Skin epidermis (tissue), 12 donors: Measurements from ENCODE around the gene GALNTL6.

Source experiments
- H3K27ac ChIP-seq, 21 experiments: fragments of 200-600 bp; sonication (generic) in 11 of 21; one replicate each; pipeline ENCODE4 v1.5.0; 2020; ENCODE audit warnings: mild to moderate bottlenecking in 3 of 21, inconsistent platforms in 2 of 21, moderate library complexity in 2 of 21
- H3K4me3 ChIP-seq, 7 experiments: fragments of 200-600 bp; sonication (generic) in 2 of 7; one replicate each; pipeline ENCODE4 v1.5.0; 2020; ENCODE audit warnings: inconsistent platforms in 2 of 7, mild to moderate bottlenecking in 2 of 7, moderate library complexity in 1 of 7

The GALNTL6 gene

DNA sequence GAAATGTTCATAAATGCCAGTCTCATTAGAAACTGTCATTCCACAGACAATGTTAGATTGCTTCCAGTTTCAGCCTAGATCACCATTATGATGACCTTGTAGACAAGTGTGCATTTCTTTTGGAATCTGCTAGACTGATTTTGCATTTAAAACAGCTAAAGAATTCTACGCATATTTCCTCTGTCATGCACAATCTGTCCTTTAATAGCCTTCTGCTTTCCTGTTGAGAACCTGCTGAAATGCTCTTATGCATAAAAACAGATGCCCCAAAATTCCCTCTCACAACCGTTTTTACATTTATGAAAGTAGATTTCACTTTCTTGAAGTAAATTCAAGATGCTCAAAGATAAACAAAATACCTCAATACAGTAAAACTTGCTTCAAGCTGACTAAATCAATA, 673.3 kb downstream of the GALNTL6 start:
- Histone ChIP-seq H3K4me3 (no peak overlapping the region), H3K27ac (no peak overlapping the region)

DNA sequence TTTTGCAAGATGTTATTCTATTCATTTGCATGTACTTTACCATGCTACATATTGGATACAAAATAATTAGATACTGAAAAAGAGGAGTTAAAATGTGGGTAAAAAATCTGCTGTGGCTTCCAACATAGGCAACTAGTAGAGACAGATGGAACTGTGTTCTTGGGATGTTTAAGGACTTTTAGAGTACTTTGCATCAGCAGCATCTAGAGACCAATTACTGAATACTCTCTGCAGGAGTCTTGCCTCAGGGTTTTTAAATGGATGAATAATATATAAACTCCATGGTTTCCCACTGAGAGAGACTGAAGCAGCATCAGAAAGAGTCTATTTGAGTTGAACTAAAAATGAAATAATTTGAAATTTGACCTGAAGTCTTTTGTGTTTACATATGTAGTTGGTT, 676.7 kb downstream of the GALNTL6 start:
- Histone ChIP-seq H3K27ac (no peak overlapping the region), H3K4me3 (no peak overlapping the region)

DNA sequence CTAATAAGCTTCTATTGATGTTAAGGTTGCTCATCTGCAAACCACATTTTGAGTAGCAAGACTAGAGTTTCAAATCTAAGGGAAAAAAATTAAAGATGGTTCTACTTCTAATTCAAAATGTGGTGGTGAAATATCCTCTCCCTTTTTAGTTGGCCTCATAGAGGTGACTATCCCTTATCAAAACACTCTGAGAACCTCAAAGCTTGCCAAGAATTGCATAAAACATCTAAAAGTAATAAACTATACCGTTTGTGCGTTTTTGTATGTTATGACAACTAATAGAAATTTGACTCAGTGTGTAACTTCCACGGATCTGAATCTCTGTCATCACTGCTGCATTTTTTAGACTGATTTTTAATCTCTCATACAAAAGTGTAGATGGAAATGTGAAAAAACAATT, 682.6 kb downstream of the GALNTL6 start:
- H3K27ac ChIP-seq: no peak overlapping the region
- H3K4me3 ChIP-seq: no peak overlapping the region

DNA sequence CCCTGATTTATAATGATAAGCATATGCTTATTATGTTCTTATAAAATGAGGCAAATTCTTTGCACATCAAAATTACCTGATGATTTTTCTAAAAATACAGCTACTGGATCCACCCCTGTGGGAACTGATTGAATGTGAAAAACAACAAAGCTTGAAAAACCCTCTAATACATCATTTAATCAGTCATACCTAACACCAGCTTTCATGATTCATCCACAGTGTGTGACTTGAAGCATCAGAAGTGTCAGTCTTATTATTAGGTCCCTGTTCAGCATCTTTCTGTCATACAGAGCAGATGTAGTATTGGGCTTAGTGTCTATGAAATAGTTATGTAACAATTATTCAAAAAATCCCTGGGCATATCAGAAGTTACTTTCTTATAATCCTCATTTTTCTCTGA, 684.1 kb downstream of the GALNTL6 start:
- Histone ChIP-seq H3K27ac (no peak overlapping the region), H3K4me3 (no peak overlapping the region)

GRCh38 chr4:172514011-172514410, 700.8 kb downstream of the GALNTL6 start:
- Histone ChIP-seq H3K4me3 (no peak overlapping the region), H3K27ac (no peak overlapping the region)

GRCh38 chr4:172514801-172515200, 701.6 kb downstream of the GALNTL6 start:
- H3K27ac ChIP-seq: no peak overlapping the region
- H3K4me3 ChIP-seq: no peak overlapping the region

- no peak overlapping the region for H3K27ac ChIP-seq
- H3K4me3 ChIP-seq: no peak overlapping the region
Measured at GRCh38 chr4:172515266-172515879, 702.2 kb downstream of the GALNTL6 start.

- no peak overlapping the region for H3K27ac ChIP-seq
- no peak overlapping the region for H3K4me3 ChIP-seq
Measured at GRCh38 chr4:172517391-172517790, 704.2 kb downstream of the GALNTL6 start.

DNA sequence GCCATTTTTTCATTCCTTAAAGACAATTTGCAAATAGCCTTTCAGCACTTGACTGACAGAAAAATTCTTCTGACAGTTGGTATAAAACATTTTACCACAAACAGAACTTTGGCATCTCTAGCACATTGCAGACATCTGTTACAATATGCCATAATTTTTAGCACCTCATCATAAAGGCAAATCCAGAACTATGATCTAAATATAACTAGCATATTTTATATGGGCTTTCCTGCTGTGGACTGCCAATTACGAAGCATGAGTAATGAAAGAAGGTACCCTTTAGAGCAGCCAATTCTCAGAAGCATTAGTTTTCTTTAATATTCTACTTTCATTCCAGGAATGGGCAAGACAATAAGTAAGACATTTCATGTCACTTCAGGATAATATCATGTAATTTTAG, 708.0 kb downstream of the GALNTL6 start:
- H3K27ac ChIP-seq: no peak overlapping the region
- no peak overlapping the region for H3K4me3 ChIP-seq

DNA sequence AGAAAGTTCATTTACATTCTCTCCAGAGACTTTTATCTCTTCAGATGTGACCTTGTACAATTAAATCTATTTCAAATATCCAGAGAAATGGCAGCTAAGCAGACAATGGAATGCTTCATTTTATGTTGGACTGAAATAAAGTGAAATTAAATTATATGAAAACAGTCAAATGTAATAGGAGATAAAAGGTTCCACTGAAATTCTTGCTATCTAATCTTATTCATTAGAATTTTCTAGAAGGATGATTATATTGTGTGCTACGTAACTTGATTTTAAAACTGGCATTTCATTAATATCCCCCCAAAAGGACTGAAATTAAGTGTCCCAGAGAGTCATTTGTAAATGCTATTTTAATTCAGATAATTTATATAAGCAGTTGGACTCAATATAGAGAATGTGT, 708.5 kb downstream of the GALNTL6 start:
- no peak overlapping the region for H3K4me3 ChIP-seq
- no peak overlapping the region for H3K27ac ChIP-seq

GRCh38 chr4:172543249-172543648, 730.0 kb downstream of the GALNTL6 start:
- Histone ChIP-seq H3K4me3 (no peak overlapping the region), H3K27ac (no peak overlapping the region)

DNA sequence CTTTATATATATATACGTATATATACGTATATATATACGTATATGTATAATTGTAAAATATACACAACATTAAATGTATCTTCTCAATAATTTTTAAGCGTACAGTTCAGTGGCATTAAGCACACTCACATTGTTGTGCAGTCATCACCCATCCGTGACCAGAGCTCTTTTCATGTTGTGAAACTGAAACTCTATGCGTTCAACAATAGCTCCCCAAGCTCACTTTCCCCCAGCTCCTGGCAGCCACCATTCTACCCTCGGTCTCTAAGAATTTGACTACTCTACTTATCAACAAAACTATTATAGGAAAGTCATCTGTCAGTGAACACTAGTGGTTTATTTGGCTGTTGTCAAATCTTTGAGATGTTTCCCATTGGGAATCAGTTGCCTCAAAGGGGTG, 733.6 kb downstream of the GALNTL6 start:
- H3K4me3 ChIP-seq: no peak overlapping the region
- H3K27ac ChIP-seq: no peak overlapping the region

DNA sequence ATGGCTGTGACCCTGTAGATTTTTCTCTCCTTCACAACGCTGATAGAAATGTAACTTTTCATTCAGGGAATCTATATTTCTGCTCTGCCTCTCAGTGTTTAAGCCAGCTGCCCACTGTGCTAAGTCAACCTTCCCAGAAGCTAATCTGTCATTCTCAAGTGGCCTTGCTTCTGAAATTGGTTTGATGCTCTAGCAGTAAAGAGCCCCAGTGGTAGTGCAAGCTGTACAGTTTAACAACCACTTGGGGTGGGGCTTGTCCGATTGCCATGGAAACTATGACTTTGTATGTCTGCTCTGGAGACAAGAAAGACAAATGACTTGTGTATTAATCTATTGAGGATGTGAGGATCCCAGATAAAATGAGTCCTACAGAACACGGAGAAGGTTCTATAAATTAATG, 734.5 kb downstream of the GALNTL6 start:
- Histone ChIP-seq H3K27ac (no peak overlapping the region), H3K4me3 (no peak overlapping the region)

DNA sequence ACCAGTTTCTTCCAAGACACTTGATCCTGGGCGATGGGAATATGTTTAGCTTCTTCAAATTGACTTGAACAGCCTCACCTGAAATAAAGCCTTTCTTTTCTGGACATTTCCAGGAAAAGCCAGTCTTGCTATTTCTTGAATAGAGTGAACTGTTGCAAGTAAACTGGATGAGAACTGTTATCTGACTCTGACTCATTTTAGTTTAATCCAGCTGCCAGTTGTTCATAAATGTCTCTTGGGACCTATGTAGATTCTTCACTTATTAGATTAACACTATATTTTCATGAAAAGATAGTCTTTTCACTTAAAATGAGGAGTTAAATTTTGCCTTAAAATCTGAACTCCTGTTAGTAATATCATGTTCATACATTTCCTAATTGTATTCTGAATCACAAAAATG, 740.0 kb downstream of the GALNTL6 start:
- no peak overlapping the region for H3K27ac ChIP-seq

DNA sequence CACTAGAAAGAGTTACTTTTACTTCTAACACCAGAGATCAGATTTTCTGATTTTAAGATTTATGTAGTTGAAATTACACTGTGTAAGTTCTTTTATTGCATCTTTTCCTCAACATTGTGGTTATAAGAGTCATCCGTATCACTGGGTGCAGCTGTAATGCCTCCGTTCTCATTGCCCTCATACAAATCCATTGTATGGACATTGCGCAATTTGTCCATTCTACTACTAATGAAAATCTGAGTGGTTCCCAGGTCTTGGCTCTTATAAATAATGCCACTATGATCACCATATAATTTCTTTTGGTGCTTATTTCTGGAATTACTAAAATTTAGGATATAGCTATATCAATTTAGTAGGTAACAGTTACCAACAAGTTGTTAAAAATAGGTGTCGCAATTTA, 741.4 kb downstream of the GALNTL6 start:
- Histone ChIP-seq H3K27ac (no peak overlapping the region), H3K4me3 (no peak overlapping the region)

More for the DNA sequence above, 740.0 kb downstream of the GALNTL6 start:
- no peak overlapping the region for H3K4me3 ChIP-seq

DNA sequence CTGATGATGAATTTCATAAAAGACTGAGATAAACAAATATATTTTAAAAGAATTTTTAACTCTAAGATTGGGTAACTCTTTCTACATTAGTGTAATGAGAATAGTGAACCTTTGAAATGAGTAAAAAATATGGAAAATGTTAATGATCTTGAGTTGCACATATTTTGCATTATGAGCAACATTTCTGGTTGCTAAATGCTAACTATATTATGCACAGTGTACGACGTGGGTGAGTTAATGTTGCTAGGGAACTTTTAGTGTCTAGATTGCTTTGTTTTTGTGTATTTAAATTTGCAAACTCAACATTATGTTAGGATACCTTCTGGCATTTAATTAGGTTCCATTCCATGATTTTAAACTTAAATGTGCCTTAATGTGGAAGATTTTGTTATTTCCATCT, 742.5 kb downstream of the GALNTL6 start:
- no peak overlapping the region for H3K4me3 ChIP-seq

GRCh38 chr4:172573899-172574298, 760.7 kb downstream of the GALNTL6 start:
- no peak overlapping the region for H3K27ac ChIP-seq

More for the DNA sequence above, 742.5 kb downstream of the GALNTL6 start:
- H3K27ac ChIP-seq: no peak overlapping the region

DNA sequence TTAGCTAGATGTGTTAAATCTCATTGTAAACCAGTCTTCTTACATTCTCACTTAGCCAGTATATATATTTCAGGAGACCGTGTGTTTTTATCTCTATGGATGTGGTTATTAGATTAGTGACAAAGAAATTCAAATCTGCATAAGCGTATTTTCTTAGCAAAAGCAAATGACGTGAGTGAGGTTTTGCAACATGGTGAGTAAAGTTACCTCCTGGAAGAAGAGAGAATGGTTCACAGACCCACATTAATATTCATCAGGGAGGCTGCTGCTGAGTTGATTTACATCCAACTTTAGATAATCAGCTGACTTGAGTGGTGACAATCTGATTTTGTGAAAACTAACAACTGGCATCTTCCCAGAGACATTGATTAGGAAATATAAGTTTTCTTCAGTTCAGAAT, 765.5 kb downstream of the GALNTL6 start:
- Histone ChIP-seq H3K4me3 (no peak overlapping the region), H3K27ac (no peak overlapping the region)

More at GRCh38 chr4:172573899-172574298, 760.7 kb downstream of the GALNTL6 start:
- no peak overlapping the region for H3K4me3 ChIP-seq

DNA sequence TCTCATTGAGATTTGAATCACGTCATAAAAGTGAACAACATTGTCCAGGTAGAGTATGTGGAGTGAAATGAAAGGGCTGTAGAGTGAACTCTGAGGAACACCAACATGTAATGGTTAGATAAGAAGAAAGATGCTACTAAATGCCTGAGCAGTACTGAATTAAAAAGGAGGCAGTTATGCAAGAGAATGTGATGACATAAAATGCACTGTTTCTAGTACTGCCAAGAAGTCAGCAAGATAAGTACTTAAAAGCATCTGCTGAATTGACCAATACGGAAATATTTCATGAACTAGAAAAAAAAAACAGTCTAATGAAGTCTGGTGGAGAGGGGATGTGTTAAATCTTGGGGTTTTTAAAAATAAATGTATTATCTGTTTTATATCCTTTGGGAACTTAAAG, 771.6 kb downstream of the GALNTL6 start:
- no peak overlapping the region for H3K4me3 ChIP-seq
- H3K27ac ChIP-seq: no peak overlapping the region

DNA sequence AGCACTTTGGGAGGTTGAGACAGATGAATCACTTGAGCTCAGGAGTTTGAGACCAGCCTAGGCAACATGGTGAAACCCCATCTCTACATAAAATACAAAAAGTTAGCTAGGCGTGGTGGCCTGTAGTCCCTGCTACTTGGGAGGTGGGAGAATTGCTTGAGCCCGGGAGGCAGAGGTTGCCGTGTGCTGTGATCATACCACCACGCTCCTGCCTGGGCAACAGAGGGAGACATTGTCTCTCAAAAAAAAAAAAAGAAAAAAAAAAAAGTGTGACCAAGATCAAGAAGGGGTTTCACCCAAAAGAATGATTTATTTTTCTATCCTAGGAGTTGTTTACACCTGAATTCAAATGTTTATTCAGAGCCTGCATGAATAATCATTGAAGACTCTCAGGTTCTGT, 783.0 kb downstream of the GALNTL6 start:
- Histone ChIP-seq H3K27ac (no peak overlapping the region), H3K4me3 (no peak overlapping the region)

DNA sequence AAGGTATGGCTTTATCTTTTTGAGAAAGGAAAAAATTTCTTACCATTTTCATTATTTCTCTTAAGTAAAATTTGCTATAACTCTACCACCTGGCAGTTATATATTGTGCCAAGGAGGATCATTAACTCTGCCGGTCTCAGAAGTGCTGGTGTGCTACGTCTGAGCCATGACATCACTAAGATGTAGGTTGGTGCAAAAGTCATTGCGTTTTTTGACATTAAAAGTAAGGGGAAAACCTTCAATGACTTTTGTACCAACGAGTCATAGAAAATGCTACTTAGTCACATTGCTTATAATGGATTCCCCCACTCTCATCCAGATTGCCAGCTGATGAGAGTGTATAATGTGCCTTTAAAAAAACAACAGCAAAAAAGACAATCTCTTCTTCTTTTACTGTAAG, 786.4 kb downstream of the GALNTL6 start:
- H3K27ac ChIP-seq: no peak overlapping the region
- no peak overlapping the region for H3K4me3 ChIP-seq

DNA sequence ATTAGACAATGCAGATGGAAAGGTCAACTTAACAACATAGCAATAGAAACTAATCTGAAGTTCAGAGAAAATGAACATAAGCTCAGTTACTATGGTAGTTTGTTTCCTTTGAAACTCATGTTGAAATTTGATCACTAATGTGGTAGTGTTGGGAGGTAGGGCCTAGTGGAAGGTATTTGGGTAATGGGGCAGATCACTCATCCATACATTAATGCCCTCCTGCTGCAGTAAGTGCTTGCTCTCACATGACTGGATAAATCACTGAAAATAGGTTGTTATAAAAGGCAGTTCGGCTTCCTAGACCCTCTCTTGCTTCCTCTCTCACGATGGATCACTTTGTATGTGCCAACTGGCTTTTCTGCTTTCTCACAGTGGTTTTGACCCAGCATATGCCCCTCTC, 788.0 kb downstream of the GALNTL6 start:
- Histone ChIP-seq H3K4me3 (no peak overlapping the region), H3K27ac (no peak overlapping the region)
